ENCODE results near the gene PCSK7. TPM values are rescaled to one million over a fixed set of nuclear protein-coding genes. Genes with fewer than 3 reads are reported as not detected.

PCSK7 gene
- total RNA-seq, 1 experiment from 2014 or later, result 30.0 TPM

DNA sequence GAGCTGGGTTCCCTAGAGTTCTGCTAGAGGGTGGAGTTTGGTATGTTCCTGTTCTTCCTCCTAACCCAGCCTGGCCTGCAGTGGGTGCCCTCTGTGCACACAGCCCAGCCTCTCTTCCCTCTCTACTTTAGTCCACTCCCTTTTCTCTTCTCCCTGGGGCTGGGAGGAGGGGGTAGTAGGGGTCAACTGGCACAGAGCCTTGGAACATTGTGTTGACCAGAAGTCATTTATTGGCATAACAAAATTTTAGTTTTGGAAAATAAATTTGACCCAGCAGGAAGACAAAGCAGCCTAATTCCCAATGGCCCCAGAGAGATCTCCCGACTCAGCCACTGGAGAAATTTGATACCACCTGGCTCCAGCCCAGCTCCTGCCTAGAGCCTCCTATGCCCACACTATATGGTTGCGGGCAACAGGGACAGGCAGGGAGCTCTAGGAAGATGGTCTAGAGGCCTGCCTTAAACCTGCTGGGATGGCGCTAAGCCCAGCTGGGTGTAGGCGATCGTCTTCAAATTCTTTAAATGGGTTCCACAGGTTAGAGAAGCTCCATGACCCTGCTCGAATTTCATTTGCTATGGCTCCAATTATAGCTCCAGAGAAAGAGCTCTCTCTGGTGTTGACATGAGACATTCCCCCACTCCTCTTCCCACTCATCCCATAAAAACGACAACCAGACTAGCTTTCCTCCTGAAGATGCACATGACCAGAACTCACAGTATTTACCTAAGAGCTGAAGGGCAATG is 9.9 kb downstream of the PCSK7 start (continued):
- no peak for TF ChIP-seq EGR1 (IDR thresholded peaks at IDR 0.05; ENCODE audit: low read depth)

GRCh38 chr11:117220999-117221774 is 10.7 kb downstream of the PCSK7 start:
- H3K4me1 ChIP-seq (ENCODE audit: control insufficient read depth in 1 of 2, insufficient read depth in 2 of 2, low read length in 2 of 2), result peaks cover 10 to 20% of the 10 kb centered on the region in 2 experiments
- RAD21 ChIA-PET (ENCODE audit: low non-redundant PET in 1 of 2, low total read pairs in 2 of 2, uncharacterized antibody in 2 of 2, unreplicated experiment in 2 of 2), result no interaction called here
- H3K4me3 ChIP-seq (replicated peaks in 1 of 2; ENCODE audit: low read depth in 1 of 2, low read length in 2 of 2), result no peak overlapping the region; a peak in 1 of 4 replicates
- intact Hi-C loops (cut with micrococcal nuclease), result no loop called here
- peaks cover 14 to 17% of the 10 kb centered on the region in 2 experiments; a peak in 3 of 4 replicates for H3K36me3 ChIP-seq (ENCODE audit: control insufficient read depth in 1 of 2, insufficient read depth in 2 of 2, low read length in 2 of 2)
- no TSS peak for BruUV-seq (replicated peaks)
- H3K27me3 ChIP-seq (ENCODE audit: insufficient read depth, low read length), result no peaks in the 10 kb centered on the region
- no peaks in the 10 kb centered on the region for H3K79me2 ChIP-seq (ENCODE audit: insufficient read depth, low read length)
- peak overlapping the region; percentile 59 for H3K4me2 ChIP-seq (ENCODE audit: low read length)
- TF ChIP-seq JUND (IDR thresholded peaks at IDR 0.05) (no peak), RAD21 (IDR thresholded peaks at IDR 0.05; ENCODE audit: low read depth) (no peak)
- DNase-seq (ENCODE audit: low read depth, low spot score) (no peak), ATAC-seq (0 out of 2 replicates have a peak, but pooled peaks have one; percentile 3)
- CTCF ChIA-PET, result interaction anchor here (1.1 to 2.6 kb wide), 7 partner anchors 11 to 492 kb away, joined by 3 to 13 read pairs (median 4); partner anchors contain the start of genes PCSK7, RNF214, SIDT2 and TAGLN
- peak overlapping the region; percentile 52 for H3K27ac ChIP-seq (ENCODE audit: low read depth, low read length)
- H2AFZ ChIP-seq (ENCODE audit: low read depth, low read length, poor library complexity, severe bottlenecking), result no peak overlapping the region
- no peaks in the 10 kb centered on the region for H3K9me3 ChIP-seq (ENCODE audit: control insufficient read depth in 1 of 2, insufficient read depth in 1 of 2, low read depth in 1 of 2, low read length in 2 of 2)
- H4K20me1 ChIP-seq (ENCODE audit: insufficient read depth), result no peaks in the 10 kb centered on the region
- POLR2A ChIA-PET, result interaction anchor here (0.6 to 1.9 kb wide), 4 partner anchors 10 to 106 kb away, joined by 3 to 6 read pairs (median 4); partner anchors contain the start of genes CEP164, PAFAH1B2, PCSK7 and SIDT2
- H3K9me2 ChIP-seq (ENCODE audit: insufficient read depth), result no peaks in the 10 kb centered on the region
- H3K9ac ChIP-seq (ENCODE audit: low read length), result peak overlapping the region; percentile 9; the same call in 1 of the 2 replicates

GRCh38 chr11:117220568-117220967 is 11.3 kb downstream of the PCSK7 start:
- Histone ChIP-seq H3K4me3 (replicated peaks in 1 of 2; ENCODE audit: low read depth in 1 of 2, low read length in 2 of 2) (no peak overlapping the region), H3K27ac (ENCODE audit: low read depth, low read length) (no peak overlapping the region), H3K9ac (ENCODE audit: low read length) (no peak overlapping the region), H3K4me2 (ENCODE audit: low read length) (no peak overlapping the region), H3K36me3 (ENCODE audit: control insufficient read depth in 1 of 2, insufficient read depth in 2 of 2, low read length in 2 of 2) (peaks cover 13 to 14% of the 10 kb centered on the region in 2 experiments; a peak in 3 of 4 replicates), H3K4me1 (ENCODE audit: control insufficient read depth in 1 of 2, insufficient read depth in 2 of 2, low read length in 2 of 2) (peaks cover 10 to 20% of the 10 kb centered on the region in 2 experiments), H3K9me2 (ENCODE audit: insufficient read depth) (no peaks in the 10 kb centered on the region), H3K27me3 (ENCODE audit: insufficient read depth, low read length) (no peaks in the 10 kb centered on the region), H4K20me1 (ENCODE audit: insufficient read depth) (no peaks in the 10 kb centered on the region), H3K79me2 (ENCODE audit: insufficient read depth, low read length) (no peaks in the 10 kb centered on the region), H2AFZ (ENCODE audit: low read depth, low read length, poor library complexity, severe bottlenecking) (no peak overlapping the region), H3K9me3 (ENCODE audit: control insufficient read depth in 1 of 2, insufficient read depth in 1 of 2, low read depth in 1 of 2, low read length in 2 of 2) (no peaks in the 10 kb centered on the region)
- intact Hi-C loops (cut with micrococcal nuclease), result no loop called here
- BruUV-seq (replicated peaks), result no TSS peak
- ChIA-PET RAD21 (ENCODE audit: low non-redundant PET in 1 of 2, low total read pairs in 2 of 2, uncharacterized antibody in 2 of 2, unreplicated experiment in 2 of 2) (no interaction called here), POLR2A (interaction anchor here (1.9 kb wide), 1 partner anchor 42 kb away, joined by 6 read pairs; the partner anchor contains the start of gene SIDT2), CTCF (interaction anchor here (2.6 kb wide), 1 partner anchor 11 kb away, joined by 10 read pairs; the partner anchor contains the start of genes PCSK7 and RNF214)
- DNase-seq (ENCODE audit: low read depth, low spot score) (no peak), ATAC-seq (no peak)
- TF ChIP-seq, protein P1, sequence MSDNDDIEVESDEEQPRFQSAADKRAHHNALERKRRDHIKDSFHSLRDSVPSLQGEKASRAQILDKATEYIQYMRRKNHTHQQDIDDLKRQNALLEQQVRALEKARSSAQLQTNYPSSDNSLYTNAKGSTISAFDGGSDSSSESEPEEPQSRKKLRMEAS (IDR thresholded peaks at IDR 0.05), result no peak
- TF ChIP-seq ELF1 (IDR thresholded peaks at IDR 0.05; ENCODE audit: borderline replicate concordance, low read depth), result no peak
